Measurements from ENCODE around the gene CNNM1. TPM values are rescaled to one million over a fixed set of nuclear protein-coding genes. Genes with fewer than 3 reads are reported as not detected.

The CNNM1 gene
- total and polyA plus RNA-seq, 4 donors = 1.6 to 7.5 (median 6.6) TPM

DNA sequence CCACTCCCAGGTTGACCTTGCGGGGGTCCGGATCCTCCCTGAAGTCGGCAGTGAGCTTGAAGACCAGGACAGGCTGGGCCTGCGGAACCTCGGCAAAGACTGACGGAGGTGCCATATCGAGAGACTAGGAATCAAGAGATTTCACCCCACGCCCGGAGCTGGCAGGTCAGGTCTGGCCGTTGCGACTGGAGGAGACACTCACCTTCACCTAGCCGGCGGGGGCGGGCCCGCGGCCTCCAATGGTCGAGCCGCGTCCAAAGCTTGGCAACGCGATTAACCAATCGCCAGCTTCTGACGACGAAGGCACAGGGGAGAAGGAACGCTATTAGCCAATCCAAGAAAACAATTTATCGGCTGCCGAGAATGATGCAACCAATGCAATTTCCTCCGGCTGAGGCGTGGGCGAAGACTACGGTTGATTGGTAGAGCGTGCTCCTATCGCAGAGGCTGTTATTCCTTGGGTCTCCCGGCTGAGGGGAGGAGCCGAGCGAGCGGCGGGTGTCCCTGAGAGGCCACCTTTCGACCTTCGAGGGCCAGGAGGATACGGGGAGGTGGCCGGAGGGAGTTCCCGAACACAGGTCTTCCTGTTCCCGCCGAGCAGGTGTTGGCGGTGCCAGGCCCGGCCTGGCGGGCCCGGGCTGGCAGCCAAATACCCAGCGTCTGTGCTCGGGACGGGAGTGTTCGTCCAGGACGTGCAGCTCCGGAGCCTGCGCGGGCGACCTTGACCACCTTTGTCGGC, 101.5 kb downstream of the CNNM1 start, which contains the start of gene GOT1:
TSS of gene GOT1 (minus strand) at position 174 of the 739 bp plus-strand sequence. CDS start at position 115, 59 bp downstream.
- H3K27ac ChIP-seq (ENCODE audit: low read depth, low read length) = peak within 1 kb of the TSS; percentile 87
- under 1% methylated on average over 59 of the region's 59 CpGs for WGBS (ENCODE audit: insufficient coverage)
- H3K9me3 ChIP-seq (ENCODE audit: control insufficient read depth, insufficient read depth, low read length) = no peaks in the 10 kb centered on the region
- no peaks in the 10 kb centered on the region for H3K27me3 ChIP-seq (ENCODE audit: control insufficient read depth, insufficient read depth, low read length)
- peak; percentile 95 to 100 (median 98) for DNase-seq (ENCODE audit: low read depth in 4 of 6, low spot score in 6 of 6)
- H3K4me1 ChIP-seq (ENCODE audit: control insufficient read depth, insufficient read depth, low read length) = peaks cover 14% of the 10 kb centered on the region
- H3K36me3 ChIP-seq (ENCODE audit: control insufficient read depth, insufficient read depth, low read length) = peaks cover 4% of the 10 kb centered on the region
- H3K4me3 ChIP-seq (ENCODE audit: low read depth, low read length) = peak within 1 kb of the TSS; percentile 98

GRCh38 chr10:99431190-99431760, 102.1 kb downstream of the CNNM1 start:
- peak overlapping the region; percentile 87 for H3K27ac ChIP-seq (ENCODE audit: low read depth, low read length)
- no peaks in the 10 kb centered on the region for H3K27me3 ChIP-seq (ENCODE audit: control insufficient read depth, insufficient read depth, low read length)
- H3K4me1 ChIP-seq (ENCODE audit: control insufficient read depth, insufficient read depth, low read length) = peaks cover 14% of the 10 kb centered on the region
- peaks cover 4% of the 10 kb centered on the region for H3K36me3 ChIP-seq (ENCODE audit: control insufficient read depth, insufficient read depth, low read length)
- H3K9me3 ChIP-seq (ENCODE audit: control insufficient read depth, insufficient read depth, low read length) = no peaks in the 10 kb centered on the region
- WGBS (ENCODE audit: insufficient coverage) = 3% methylated on average over 19 of the region's 20 CpGs
- H3K4me3 ChIP-seq (ENCODE audit: low read depth, low read length) = peak overlapping the region; percentile 98
- peak in 5 of 6 donors; percentile 15 to 64 (median 24) for DNase-seq (ENCODE audit: low read depth in 4 of 6, low spot score in 6 of 6)

DNA sequence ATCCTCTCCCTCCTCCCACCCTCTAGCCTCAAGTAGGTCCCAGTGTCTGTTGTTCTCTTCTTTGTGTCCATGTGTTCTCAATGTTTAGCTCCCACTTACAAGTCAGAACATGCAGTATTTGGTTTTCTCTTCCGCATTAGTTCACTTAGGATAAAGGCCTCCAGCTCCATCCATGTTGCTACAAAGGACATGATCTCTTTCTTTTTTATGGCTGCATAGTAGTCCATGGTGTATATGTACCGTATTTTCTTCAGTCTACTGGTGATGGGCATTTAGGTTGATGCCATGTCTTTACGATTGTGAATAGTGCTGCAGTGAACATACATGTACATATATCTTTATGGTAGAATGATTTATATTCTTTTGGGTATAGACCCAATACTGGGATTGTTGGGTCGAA, 102.9 kb downstream of the CNNM1 start:
- H3K27ac ChIP-seq (ENCODE audit: low read depth, low read length) = no peak overlapping the region
- WGBS (ENCODE audit: insufficient coverage) = no CpG with 5 or more reads among the region's 4 CpGs
- H3K36me3 ChIP-seq (ENCODE audit: control insufficient read depth, insufficient read depth, low read length) = peaks cover 4% of the 10 kb centered on the region
- H3K27me3 ChIP-seq (ENCODE audit: control insufficient read depth, insufficient read depth, low read length) = no peaks in the 10 kb centered on the region
- H3K4me1 ChIP-seq (ENCODE audit: control insufficient read depth, insufficient read depth, low read length) = peaks cover 14% of the 10 kb centered on the region
- no peaks in the 10 kb centered on the region for H3K9me3 ChIP-seq (ENCODE audit: control insufficient read depth, insufficient read depth, low read length)
- DNase-seq (ENCODE audit: low read depth in 4 of 6, low spot score in 6 of 6) = no peak
- H3K4me3 ChIP-seq (ENCODE audit: low read depth, low read length) = no peak overlapping the region

DNA sequence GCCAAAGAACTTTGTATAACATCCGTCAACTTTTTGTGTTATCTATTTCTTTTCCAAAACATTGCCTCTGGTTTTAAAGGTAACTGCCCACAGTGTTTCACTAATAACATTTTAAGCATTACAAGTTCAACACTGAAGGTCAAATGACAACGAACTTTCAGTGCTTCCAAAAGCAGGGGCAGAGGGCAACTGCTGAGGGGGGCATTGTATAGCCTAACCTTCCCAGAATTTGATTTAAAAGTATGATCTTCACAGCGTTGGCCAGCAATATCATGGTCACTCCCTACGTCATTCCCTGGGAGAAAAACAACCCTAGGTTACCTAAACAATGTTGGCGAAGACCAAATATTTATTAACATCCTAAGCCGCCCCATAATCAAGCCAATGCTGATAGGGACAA, 103.7 kb downstream of the CNNM1 start:
- Histone ChIP-seq H3K9me3 (ENCODE audit: control insufficient read depth, insufficient read depth, low read length) (no peaks in the 10 kb centered on the region), H3K4me1 (ENCODE audit: control insufficient read depth, insufficient read depth, low read length) (peaks cover 14% of the 10 kb centered on the region)

DNA sequence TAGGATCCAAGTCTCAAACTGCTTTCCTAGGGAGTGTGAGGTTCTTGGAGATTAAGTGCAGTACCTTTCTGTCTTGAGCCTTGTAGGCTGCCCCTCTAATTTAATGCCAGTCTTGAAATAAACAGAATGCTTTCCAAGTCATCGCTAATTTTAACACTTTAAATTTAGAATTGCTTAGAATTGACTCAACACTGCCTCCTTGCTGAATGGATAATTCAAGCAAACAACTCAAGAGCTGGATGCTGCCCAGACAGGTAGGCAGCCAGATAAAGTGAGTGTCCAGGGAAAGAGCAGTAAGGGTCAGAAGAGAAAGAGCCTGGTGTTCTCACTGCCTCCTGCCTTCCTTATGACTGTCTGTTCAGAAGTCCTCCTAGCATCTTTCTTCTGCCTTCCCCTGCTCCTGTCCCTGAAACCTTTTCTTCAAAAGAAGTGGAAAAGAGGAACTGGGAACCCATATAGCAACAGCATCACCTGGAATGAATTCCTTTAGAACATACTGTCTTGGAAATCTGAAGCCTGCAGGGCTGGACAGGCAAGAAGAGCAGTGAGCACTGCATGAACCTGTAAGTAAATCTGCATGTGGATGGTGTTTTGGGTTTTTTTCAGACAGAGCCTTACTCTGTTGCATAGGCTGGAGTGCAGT, 104.3 kb downstream of the CNNM1 start:
- Histone ChIP-seq H3K27me3 (ENCODE audit: control insufficient read depth, insufficient read depth, low read length) (no peaks in the 10 kb centered on the region), H3K27ac (ENCODE audit: low read depth, low read length) (no peak overlapping the region), H3K36me3 (ENCODE audit: control insufficient read depth, insufficient read depth, low read length) (peaks cover 4% of the 10 kb centered on the region), H3K4me1 (ENCODE audit: control insufficient read depth, insufficient read depth, low read length) (peaks cover 14% of the 10 kb centered on the region), H3K9me3 (ENCODE audit: control insufficient read depth, insufficient read depth, low read length) (no peaks in the 10 kb centered on the region), H3K4me3 (ENCODE audit: low read depth, low read length) (no peak overlapping the region)
- no CpG with 5 or more reads among the region's 1 CpG for WGBS (ENCODE audit: insufficient coverage)
- no peak for DNase-seq (ENCODE audit: low read depth in 4 of 6, low spot score in 6 of 6)

More for the DNA sequence above, 103.7 kb downstream of the CNNM1 start:
- Histone ChIP-seq H3K27ac (ENCODE audit: low read depth, low read length) (no peak overlapping the region), H3K36me3 (ENCODE audit: control insufficient read depth, insufficient read depth, low read length) (peaks cover 4% of the 10 kb centered on the region), H3K27me3 (ENCODE audit: control insufficient read depth, insufficient read depth, low read length) (no peaks in the 10 kb centered on the region), H3K4me3 (ENCODE audit: low read depth, low read length) (no peak overlapping the region)
- WGBS (ENCODE audit: insufficient coverage) = 87% methylated on average over 4 of the region's 6 CpGs
- no peak for DNase-seq (ENCODE audit: low read depth in 4 of 6, low spot score in 6 of 6)

GRCh38 chr10:99435986-99436638, 107.0 kb downstream of the CNNM1 start:
- DNase-seq (ENCODE audit: low read depth in 4 of 6, low spot score in 6 of 6) = peak; percentile 22 to 92 (median 44)
- peaks cover 3% of the 10 kb centered on the region for H3K4me1 ChIP-seq (ENCODE audit: control insufficient read depth, insufficient read depth, low read length)
- no peaks in the 10 kb centered on the region for H3K9me3 ChIP-seq (ENCODE audit: control insufficient read depth, insufficient read depth, low read length)
- H3K4me3 ChIP-seq (ENCODE audit: low read depth, low read length) = no peak overlapping the region
- H3K27ac ChIP-seq (ENCODE audit: low read depth, low read length) = no peak overlapping the region
- no peaks in the 10 kb centered on the region for H3K27me3 ChIP-seq (ENCODE audit: control insufficient read depth, insufficient read depth, low read length)
- WGBS (ENCODE audit: insufficient coverage) = 47% methylated on average over 2 of the region's 5 CpGs
- peaks cover 4% of the 10 kb centered on the region for H3K36me3 ChIP-seq (ENCODE audit: control insufficient read depth, insufficient read depth, low read length)

DNA sequence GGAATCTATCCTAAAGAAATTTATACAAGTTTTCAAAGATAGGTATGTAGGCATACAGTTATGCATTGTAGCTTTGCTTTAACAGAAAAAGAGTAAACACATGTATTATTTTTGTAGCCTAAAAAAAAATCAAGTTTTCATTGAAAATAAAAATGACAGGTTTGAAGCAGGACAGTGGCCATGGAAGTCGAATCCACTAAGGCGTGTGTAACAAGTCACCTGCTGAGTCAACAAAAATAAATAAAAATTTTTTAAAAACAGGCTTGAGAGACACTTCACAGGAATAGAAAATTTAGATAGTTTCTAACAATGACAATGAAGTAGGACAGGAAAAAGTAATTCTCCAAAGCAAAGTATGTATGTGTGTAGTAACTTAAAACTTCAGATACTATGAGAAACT, 109.7 kb downstream of the CNNM1 start:
- no peak for DNase-seq (ENCODE audit: low read depth in 4 of 6, low spot score in 6 of 6)
- H3K27me3 ChIP-seq (ENCODE audit: control insufficient read depth, insufficient read depth, low read length) = no peaks in the 10 kb centered on the region
- no peaks in the 10 kb centered on the region for H3K9me3 ChIP-seq (ENCODE audit: control insufficient read depth, insufficient read depth, low read length)
- H3K36me3 ChIP-seq (ENCODE audit: control insufficient read depth, insufficient read depth, low read length) = peaks cover 2% of the 10 kb centered on the region
- no peak overlapping the region for H3K27ac ChIP-seq (ENCODE audit: low read depth, low read length)
- no peak overlapping the region for H3K4me3 ChIP-seq (ENCODE audit: low read depth, low read length)
- H3K4me1 ChIP-seq (ENCODE audit: control insufficient read depth, insufficient read depth, low read length) = no peaks in the 10 kb centered on the region
- no CpG with 5 or more reads among the region's 2 CpGs for WGBS (ENCODE audit: insufficient coverage)

- H3K36me3 ChIP-seq (ENCODE audit: control insufficient read depth, insufficient read depth, low read length) = no peaks in the 10 kb centered on the region
- no peak for DNase-seq (ENCODE audit: low read depth in 4 of 6, low spot score in 6 of 6)
- no peaks in the 10 kb centered on the region for H3K27me3 ChIP-seq (ENCODE audit: control insufficient read depth, insufficient read depth, low read length)
- no peak overlapping the region for H3K4me3 ChIP-seq (ENCODE audit: low read depth, low read length)
- H3K9me3 ChIP-seq (ENCODE audit: control insufficient read depth, insufficient read depth, low read length) = no peaks in the 10 kb centered on the region
- WGBS (ENCODE audit: insufficient coverage) = 66% methylated on average over 4 of the region's 5 CpGs
- no peaks in the 10 kb centered on the region for H3K4me1 ChIP-seq (ENCODE audit: control insufficient read depth, insufficient read depth, low read length)
- H3K27ac ChIP-seq (ENCODE audit: low read depth, low read length) = no peak overlapping the region
Observed at GRCh38 chr10:99442394-99442793, 113.2 kb downstream of the CNNM1 start.

- Histone ChIP-seq H3K27ac (ENCODE audit: low read depth, low read length) (no peak overlapping the region), H3K4me1 (ENCODE audit: control insufficient read depth, insufficient read depth, low read length) (no peaks in the 10 kb centered on the region), H3K9me3 (ENCODE audit: control insufficient read depth, insufficient read depth, low read length) (no peaks in the 10 kb centered on the region), H3K4me3 (ENCODE audit: low read depth, low read length) (no peak overlapping the region), H3K36me3 (ENCODE audit: control insufficient read depth, insufficient read depth, low read length) (no peaks in the 10 kb centered on the region), H3K27me3 (ENCODE audit: control insufficient read depth, insufficient read depth, low read length) (peaks cover under 1% of the 10 kb centered on the region)
- no peak for DNase-seq (ENCODE audit: low read depth in 4 of 6, low spot score in 6 of 6)
- no CpG with 5 or more reads among the region's 3 CpGs for WGBS (ENCODE audit: insufficient coverage)
Observed at GRCh38 chr10:99443500-99443899, 114.3 kb downstream of the CNNM1 start.

Data from spinal cord (tissue), 10 donors.